Kidney tubule cell (primary cell): ENCODE measurements around the gene ZDHHC7.
"Not testable (repeated sequence)": the region's sequence is repeated elsewhere in the genome, so short reads cannot be mapped to it uniquely, and the experiment has no call there.

Source experiments
- DNase-seq: peaks from one replicate; pipeline ENCODE4 v3.0.0-alpha.2; 2018; ENCODE audit warnings: low spot score

Gene ZDHHC7, protein sequence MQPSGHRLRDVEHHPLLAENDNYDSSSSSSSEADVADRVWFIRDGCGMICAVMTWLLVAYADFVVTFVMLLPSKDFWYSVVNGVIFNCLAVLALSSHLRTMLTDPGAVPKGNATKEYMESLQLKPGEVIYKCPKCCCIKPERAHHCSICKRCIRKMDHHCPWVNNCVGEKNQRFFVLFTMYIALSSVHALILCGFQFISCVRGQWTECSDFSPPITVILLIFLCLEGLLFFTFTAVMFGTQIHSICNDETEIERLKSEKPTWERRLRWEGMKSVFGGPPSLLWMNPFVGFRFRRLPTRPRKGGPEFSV

DNA sequence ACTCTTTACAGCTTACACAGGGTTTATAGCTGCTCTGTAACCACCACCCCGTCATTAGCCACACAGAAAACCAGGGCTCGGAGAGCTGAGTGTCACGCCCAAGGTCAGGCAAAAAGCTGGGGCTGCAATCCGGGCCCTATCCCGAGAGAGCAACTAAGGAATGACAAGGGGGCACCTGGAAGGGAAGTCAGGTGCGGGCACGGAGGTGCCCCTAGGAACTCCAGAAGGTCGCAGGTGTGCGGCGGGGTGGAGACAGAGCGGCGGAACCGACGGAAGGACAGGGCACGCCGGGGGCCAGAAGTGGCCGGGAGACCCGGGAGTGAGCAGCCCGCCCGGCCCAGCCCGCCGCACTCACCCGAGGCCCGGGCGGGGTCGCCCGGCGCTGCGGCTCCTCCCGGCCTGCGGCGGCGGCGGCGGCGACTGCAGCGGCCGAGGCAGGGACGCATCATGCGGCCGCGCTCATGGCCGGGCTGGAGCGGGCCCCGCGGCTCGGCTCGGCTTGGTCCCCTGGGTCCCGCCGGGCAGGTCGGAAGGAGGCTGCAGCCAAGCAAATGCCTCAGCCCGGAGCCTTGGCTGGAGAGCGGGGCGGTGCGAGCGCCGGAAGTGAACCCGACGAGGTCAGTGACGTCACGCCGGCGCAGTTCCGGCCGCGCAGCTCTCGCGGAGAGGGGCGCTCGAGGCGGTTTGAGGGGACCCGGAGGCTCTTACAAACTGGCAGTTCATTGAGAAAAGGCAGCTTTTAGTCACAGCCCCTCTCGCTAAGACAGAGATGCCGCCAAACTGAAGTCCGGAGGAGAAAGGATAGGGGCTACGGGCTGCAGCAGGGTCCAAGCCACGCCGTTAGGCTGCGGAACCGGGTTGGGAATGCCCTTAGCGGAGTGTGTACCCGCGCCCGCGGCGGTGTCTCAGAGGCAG lies at the start of gene ZDHHC7:
Gene ZDHHC7, minus strand, starts transcription at position 605 of the 915 bp plus-strand sequence. CDS start 20,917 bp downstream, outside the sequence.
- peak; percentile 87 for DNase-seq

DNA sequence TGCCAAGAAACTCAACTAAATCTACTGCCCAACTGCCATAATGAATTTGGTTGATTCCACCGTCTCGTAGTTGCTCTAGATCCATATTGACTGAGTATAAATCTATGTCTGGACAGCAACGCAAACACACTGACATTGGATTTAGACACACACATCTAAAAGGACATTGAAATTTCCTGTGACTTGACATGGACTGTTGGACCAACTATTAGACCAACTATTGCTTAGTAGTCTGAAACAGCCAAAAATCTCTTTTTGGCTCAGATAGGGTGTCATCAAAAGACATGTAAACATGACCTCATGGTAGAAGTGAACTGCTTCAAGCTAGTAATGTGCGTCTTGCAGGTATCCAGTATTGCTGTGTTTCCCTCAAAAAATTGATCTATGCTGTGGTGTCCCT lies 47.6 kb upstream of the ZDHHC7 start:
- DNase-seq = no peak

DNA sequence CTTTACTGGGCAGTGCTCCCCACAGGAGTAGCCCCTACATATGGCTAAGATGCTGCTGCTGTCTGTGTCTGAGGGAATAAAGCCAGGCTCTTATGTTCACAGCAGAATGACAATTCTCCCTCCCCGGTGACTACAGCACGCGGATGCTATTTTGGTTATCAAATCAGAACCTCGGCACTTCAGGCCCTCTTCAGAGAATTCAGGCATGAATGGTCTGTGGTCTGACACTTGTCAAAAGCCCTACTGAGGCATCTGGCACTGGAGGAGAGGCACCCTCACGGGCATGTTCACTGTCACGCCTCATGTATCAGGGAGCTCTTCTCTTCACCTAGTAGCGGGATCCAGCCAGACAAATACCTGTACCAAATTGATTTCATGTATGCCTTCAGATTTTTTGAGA lies 46.6 kb upstream of the ZDHHC7 start:
- DNase-seq = no peak

DNA sequence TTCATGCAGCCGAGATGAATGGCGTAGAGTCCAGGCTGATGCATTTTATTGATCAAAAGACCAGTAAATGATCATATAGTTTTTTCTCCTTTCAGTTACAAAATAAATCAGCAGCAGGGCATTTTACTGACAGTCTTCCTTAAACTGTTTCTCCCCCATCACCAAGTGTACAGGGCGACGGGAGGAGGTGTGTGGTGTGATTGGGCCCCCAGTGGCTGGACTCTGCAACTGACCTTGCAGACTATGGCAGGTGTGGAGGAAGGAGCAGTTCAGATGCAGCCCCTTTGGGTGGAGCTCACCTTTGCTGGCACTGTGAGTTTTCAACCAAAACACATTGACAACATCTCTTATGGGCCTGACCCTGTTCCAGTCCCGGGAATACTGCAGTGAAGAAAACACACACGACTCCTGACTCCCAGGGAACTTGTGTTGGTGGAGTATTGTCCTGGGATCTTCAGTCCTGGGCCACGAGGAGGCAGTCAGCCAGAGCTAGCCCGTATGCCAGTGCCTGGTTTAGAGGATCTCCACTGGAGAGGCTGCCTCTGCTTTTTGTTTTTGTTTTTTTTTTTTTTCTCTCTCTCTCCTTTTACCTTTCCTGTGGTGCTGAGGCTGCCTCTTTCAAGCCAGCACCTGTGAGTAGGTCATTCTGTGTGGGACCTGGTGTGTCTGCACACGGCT lies 46.0 kb upstream of the ZDHHC7 start:
- DNase-seq = peak; percentile 12

DNA sequence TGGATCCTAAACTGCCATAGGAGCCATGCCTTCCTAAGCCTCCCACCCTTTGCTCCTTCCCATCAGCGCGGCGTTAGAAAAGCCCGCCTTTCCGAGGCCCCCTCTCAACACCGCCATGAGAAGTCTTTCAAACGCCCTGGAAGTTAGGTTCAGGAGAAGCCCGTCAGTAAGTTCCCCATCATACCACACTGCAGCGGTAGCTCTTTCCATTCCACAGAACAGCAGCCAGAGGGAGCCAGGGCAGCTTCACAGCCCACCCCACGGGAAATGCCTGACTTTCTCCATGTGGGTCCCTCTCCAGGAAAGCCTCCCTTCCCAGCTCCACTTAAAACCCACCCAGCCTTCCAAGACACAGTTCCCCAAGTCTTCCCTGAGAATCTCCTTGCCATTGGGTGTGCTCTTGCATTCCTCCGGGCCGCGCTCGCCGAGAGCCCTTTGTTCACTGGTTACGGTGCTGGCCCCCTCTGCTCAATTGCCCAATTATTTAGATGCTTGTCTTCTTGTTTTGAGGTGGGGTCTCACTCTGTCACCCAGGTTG lies 44.9 kb upstream of the ZDHHC7 start:
- DNase-seq = no peak

DNA sequence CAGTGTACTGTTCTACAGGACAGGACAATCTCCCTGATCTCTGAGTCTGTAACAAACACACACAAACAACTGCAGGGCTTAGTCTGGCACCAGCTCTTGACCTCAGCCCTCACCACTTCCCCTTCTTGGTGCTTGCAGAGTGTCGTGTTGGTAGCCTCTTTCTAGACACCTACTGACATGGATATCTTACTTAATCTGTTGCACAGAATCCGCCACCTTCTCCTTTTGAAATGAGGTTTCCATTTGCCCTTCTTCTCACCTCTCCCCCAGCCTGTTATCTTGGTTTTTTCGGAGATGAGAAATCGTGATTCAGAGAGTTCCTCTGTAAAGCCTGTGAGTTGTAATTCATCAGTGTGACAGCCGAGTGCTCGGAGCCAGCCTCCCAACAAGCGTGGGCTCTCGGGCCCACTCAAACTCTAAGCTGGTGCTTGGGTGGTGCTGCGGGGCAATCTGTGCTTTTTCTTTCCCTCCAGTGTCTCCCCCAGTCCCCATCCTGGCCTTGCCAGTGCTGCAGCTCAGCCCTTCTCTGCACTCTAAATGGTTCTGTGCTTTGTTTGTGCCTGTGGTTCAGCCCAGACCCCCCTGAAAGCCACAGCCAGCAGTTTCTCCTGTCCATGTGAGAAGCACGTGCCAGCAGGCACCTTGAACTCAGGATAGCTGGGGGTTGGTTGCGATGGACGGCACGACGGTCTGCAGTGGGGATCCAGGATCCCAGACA lies 44.3 kb upstream of the ZDHHC7 start:
- peak; percentile 26 for DNase-seq

DNA sequence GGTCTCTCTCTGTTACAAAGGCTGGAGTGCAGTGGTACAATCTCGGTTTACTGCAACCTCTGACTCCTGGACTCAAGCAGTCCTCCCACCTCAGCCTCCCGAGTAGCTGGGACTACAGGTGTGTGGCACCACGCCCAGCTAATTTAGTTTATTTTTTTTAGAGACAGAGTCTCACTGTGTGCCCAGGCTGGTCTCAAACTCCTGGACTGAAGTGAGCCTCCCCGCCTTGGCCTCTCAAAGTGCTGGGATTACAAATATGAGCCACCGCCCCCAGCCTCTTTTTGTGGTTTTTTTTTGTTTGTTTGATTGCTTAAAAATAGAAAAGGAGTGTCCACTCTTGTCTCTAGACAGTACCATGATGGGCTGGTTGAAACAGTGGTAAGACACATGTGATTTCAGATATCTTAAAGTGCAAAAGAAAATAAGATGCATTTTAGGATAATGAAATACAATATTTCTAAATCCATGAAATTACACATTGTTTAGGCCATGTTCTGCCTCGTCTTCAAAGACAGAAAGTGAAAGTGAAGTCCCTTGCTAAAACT lies 43.7 kb upstream of the ZDHHC7 start:
- DNase-seq = no peak

DNA sequence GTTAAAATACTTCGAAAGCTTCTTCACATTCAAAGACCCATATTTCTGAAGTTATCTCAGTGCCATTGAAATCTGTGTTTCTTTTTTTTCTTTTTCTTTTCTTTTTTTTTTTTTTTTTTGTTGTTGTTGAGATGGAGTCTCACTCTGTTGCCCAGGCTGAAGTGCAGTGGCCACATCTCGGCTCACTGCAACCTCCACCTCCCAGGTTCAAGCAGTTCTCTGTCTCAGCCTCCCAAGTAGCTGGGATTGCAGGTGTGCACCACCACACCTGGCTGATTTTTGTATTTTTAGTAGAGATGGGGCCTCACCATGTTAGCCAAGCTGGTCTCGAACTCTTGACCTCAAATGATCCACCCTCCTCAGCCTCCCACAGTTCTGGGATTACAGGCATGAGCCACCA lies 43.0 kb upstream of the ZDHHC7 start:
- DNase-seq = not testable (repeated sequence)

DNA sequence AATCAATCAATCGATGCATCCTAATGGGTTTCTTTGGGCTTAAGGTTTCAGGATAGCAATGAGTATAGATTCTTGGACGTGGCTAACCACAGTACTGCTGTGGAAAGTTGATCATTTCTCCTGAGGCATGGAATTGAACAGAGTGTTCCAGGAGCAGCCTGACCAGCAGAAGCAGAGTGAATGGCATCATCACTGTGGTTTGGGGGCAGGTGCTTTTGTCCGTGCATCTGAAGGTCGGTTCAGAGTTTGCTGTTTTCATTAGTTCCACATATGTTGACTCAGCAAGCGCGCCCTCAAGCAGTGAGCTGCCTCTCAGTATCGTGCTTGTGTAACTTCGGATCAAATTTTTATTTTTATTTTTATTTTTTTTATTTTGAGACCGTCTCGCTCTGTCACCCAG lies 41.2 kb upstream of the ZDHHC7 start:
- DNase-seq = no peak

DNA sequence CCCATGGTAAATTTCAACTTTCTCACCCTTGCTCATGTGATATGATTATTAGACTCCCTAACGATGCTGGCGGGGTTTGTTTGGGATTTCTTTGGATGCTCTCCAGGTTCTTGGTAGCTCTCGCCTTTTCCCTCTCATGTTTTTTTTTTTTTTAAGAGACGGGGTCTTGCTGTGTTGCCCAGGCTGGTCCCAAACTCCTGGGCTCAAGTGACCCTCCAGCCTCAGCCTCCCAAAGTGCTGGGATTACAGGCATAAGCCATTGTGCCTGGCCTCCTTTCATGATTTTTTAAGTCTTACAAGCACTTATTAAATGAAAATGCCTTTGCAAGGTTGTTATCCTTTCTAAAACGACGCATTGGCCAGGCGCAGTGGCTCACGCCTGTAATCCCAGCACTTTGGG lies 40.3 kb upstream of the ZDHHC7 start:
- DNase-seq = no peak

DNA sequence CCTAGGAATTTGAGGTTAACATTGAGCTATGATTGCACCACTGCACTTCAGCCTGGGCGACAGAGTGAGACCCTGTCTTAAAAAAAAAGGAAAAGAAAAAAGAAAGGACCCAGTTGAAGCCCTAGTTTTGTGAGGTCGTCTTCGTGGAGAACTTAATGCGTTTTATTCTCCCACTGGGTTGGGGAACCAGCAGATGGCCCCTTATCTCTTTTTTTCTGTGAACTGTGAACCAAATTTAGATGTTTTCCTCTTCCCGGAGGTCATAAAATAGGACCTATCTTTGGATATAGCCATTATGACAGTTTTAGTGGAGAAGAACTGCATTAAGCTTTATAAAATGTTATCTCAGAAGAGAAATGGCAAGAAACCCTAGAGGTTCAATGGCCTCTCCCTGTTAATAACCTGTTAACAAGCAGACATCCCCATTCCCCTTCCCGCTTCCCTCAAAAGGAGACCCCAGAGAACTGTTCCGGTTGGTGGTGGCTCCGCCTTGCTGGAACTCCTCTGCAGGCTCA lies 39.8 kb upstream of the ZDHHC7 start:
- DNase-seq = no peak

DNA sequence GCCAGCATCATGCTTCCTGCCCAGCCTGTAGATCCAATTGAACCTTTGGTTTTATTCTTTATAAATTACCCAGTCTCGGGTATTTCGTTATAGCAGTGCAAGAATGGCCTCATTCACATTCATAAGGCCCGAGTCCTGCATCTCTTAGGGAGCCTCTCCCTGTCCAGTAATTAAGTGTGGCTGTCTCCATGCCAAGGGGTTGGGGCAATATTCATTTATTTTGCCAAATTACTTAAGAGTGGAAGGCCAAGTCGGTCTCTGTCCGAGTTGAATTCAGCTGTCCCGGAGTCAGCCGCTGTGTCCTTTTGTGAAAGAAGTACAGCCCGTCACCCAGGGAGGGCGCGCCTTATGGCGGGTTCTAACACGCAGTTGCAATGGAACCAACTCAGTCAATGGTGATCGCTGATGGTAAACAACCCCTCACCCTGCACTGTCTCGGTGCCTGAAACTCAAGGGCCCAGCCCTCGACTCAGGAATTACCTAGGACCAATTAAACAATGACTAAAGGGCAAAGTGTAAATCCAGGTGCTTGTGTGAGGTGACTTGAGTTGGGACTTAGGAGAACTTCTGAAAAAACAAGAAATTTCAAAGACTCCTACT lies 38.5 kb upstream of the ZDHHC7 start:
- DNase-seq = no peak

DNA sequence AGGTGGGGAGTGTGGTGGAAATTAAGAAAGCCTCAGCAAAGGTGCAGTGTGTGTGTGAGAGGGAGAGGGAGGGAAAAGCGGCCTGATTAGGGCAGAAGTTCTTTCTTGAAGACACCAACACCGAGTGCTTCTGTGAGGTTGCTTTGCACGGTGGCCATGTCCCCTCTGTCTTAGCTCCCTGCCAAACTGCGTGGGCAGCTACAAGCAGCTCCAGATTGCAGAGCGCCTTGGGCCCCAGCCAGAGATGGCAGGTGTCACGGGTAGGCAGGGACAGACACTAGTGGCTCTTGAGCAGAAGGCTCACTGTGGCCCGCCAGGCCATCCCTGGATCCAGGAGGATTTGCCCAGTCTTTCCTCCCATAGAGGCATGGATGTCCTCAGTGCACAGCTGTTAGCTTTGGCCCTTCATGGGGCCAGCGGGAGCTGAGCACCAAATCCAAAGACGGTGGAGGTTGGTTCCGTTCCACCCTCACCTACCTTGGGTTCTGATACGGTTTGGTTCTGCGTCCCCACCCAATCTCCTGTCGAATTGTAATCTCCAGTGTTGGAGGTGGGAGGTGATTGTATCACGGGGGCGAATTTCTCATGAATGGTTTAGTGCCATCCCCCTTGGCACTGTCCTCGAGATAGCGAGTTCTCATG lies 37.7 kb upstream of the ZDHHC7 start:
- no peak for DNase-seq

DNA sequence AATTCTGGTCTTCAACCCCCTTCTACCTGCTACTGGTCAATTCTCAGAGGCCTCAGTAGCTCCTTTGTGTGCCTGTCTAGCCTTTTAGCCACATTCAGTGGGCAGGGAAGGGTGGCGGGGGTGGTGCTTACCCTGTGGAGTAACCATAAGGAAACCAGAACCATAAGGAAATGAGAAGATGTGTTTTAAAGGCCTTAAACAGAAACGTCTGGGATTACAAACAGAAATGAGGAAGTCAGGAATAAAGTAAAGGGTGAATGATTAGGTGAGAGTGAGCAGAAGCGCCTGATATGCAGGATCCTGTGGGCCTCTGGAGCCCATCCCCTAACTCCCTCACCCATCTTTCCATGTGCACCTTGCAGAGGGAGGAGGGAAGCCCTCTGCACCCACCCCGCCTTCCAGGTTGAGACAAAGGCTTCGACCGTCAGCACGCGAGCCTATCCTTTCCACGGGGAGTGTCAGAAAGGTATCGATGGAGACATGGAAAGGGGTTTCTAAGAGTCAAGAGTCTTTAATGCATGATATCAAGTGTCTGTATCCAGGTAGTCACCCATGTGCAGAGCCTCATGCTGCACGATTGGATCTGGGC lies 36.6 kb upstream of the ZDHHC7 start:
- no peak for DNase-seq

DNA sequence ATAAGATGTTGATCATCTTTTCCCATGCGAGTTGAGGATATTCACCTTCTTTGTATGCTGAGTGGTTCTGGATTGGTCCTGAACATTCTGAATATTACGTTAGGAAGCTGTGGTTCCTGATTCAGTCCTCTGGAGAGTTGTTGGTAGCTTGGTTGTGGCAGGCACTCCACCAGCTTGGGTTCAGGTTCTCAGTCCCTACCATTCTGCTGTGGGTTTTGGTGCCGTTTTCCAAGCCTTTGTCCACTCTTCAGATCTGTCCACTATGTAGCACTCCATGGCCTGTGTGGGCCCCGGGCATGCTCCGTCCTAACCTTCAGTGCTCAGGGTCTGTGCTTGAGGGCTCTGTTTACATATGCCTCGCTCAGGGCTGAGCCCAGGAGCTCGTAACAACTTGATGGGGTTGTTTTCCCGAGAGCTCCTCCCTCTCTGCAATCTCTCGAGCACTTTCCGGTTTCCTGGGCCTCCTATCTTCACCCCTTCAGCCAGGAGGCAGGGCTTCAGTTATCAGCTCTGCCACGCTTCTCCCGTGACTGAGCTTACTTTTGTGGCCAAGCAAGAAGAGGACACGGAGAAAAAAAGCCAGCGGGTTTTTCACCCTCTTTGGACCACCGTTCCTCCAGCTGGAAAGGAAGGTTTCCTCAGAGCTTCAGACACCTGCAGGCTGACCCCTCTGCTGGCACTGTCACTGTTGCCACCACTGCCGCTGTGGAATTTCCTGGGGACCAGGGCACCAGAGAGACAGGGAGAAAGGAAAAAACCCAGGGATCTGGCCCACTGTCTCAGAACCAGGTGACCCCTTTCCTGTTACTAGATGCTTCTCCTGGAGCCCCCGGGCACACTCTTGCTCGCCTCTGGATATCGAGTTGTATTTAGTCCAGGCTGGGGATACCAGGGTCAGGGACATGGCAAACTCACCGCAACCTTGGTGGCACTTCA lies 35.9 kb upstream of the ZDHHC7 start:
- no peak for DNase-seq

DNA sequence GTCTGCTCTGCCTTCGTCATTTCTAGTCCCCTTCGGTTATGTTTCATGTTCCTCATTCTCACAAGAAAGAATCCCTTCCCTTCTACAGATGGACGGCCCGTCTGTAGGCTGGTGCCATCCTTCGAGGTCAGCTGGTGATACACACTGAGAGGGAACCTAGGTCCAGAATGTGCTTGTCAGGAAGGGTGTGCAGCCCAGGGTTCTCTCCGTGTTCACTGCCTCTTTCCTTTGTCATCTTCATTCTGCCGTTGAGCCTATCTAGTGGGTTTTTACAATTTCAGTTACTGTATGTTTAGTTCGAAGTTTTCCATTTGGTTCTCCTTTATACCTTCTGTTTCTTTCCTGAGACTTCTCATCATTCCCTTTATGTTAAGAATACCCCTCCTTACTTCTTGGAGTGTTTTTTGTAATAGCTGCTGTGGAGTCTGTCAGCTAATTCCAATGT lies 35.2 kb upstream of the ZDHHC7 start:
- no peak for DNase-seq

DNA sequence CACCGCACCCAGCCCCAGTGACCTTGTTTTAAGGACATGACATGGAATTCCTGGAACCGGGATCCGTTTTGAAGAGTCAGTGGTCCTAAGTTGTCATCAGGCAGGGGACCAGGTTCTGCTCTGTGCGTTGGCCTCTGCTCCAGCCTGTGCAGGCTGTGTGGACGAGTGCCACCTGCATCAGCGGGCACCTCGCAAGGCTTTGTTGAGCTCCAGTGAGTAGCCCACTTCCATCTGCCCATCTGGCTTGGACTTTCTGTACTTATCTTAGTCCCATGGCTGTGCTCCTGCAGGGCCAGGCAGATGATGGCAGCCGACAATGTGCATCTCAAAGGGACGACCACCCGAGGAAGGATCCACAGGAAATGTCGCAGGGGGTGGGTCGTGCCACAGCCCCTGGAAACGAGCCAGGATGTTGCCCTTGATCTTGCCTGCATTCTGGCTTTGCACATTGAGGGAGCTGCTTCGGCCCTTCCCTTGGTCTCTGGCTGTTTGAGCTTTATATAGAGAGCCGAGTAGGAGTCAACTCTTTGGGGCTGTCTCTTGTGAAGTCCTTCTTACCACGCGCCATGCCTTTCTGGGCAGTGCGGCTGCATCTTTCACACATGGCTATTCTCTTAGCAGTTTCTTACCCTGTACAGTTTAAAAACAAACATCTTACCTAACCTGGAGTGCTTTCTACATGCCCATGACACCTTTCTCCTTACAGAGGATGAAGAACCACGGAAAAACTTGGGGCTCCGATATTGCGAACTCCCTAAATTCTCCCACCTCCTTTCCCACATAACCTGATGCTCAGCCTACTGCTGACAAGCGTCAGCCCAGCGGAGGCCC lies 34.5 kb upstream of the ZDHHC7 start:
- no peak for DNase-seq

DNA sequence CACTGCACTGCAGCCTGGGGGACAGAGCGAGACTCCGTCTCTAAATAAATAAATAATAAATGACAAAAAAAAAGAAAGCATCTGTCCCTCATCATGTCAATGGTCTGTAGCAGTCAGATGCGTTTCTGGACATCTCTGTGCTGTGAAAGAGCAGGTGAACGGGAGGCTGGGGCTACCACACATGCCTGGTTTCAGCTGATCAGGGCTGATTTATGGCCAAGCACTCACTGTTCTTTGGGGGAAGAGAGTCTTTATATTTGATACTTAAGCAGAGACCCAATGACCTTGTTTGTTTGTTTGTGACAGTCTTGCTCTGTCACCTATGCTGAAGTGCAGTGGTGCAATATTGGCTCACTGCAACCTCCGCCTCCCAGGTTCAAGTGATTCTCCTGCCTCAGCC lies 33.7 kb upstream of the ZDHHC7 start:
- no peak for DNase-seq
